ENCODE results near the gene AMH. TPM values are rescaled to one million over a fixed set of nuclear protein-coding genes. Genes with fewer than 3 reads are reported as not detected.
"Not testable (repeated sequence)": the region's sequence is repeated elsewhere in the genome, so short reads cannot be mapped to it uniquely, and the experiment has no call there.

Gene AMH
- total RNA-seq, 2 donors from 2014 or later = 0.46 to 160 TPM

- Histone ChIP-seq H3K4me1 (replicated peaks) (peaks cover 5% of the 10 kb centered on the region), H3K9me3 (no peaks in the 10 kb centered on the region), H3K4me3 (no peak overlapping the region)
Measured at GRCh38 chr19:2280633-2281264, 31.6 kb downstream of the AMH start.

GRCh38 chr19:2281265-2282061 lies 32.3 kb downstream of the AMH start:
- intact Hi-C loops (cut with DNase I) = not testable (repeated sequence)
- H3K27ac ChIP-seq = peak overlapping the region in 1 of 2 donors; percentile 20

More at GRCh38 chr19:2280633-2281264, 31.6 kb downstream of the AMH start:
- Histone ChIP-seq H3K27me3 (replicated peaks; ENCODE audit: insufficient read depth) (no peaks in the 10 kb centered on the region), H3K36me3 (no peaks in the 10 kb centered on the region), H3K27ac (no peak overlapping the region)
- no peak for TF ChIP-seq POLR2A (IDR thresholded peaks at IDR 0.05)
- no peak for TF ChIP-seq POLR2AphosphoS5 (IDR thresholded peaks at IDR 0.05)
- TF ChIP-seq CTCF (IDR thresholded peaks at IDR 0.05) = no peak
- 75% methylated on average over 26 of the region's 26 CpGs for WGBS
- no peak for DNase-seq (ENCODE audit: low spot score)
- intact Hi-C loops (cut with DNase I) = no loop called here

GRCh38 chr19:2282062-2282861 lies 33.1 kb downstream of the AMH start, which contains the start of gene PEAK3:
Gene PEAK3, minus strand, starts transcription at chr19:2282175. Its CDS starts 1,244 bp downstream, at chr19:2280931.
- TF ChIP-seq POLR2AphosphoS5 (IDR thresholded peaks at IDR 0.05) = no peak
- TF ChIP-seq CTCF (IDR thresholded peaks at IDR 0.05) = no peak
- TF ChIP-seq POLR2A (IDR thresholded peaks at IDR 0.05) = no peak
- no peaks in the 10 kb centered on the region for H3K36me3 ChIP-seq
- intact Hi-C loops (cut with DNase I) = no loop called here
- peaks cover 5% of the 10 kb centered on the region for H3K4me1 ChIP-seq (replicated peaks)
- H3K4me3 ChIP-seq = peak within 1 kb of the TSS in 1 of 2 donors; percentile 22
- WGBS = 16% methylated on average over 40 of the region's 41 CpGs
- H3K27ac ChIP-seq = peak within 1 kb of the TSS in 1 of 2 donors; percentile 20
- DNase-seq (ENCODE audit: low spot score) = peak; percentile 31
- H3K27me3 ChIP-seq (replicated peaks; ENCODE audit: insufficient read depth) = no peaks in the 10 kb centered on the region
- H3K9me3 ChIP-seq = no peaks in the 10 kb centered on the region

More at GRCh38 chr19:2281265-2282061, 32.3 kb downstream of the AMH start:
- H3K36me3 ChIP-seq; DNase-seq (ENCODE audit: low spot score); H3K9me3 ChIP-seq; H3K27me3 ChIP-seq (replicated peaks; ENCODE audit: insufficient read depth); H3K4me1 ChIP-seq (replicated peaks): not testable (repeated sequence)
- 30% methylated on average over 15 of the region's 16 CpGs for WGBS
- peak overlapping the region in 1 of 2 donors; percentile 22 for H3K4me3 ChIP-seq

- intact Hi-C loops (cut with DNase I) = no loop called here
- Histone ChIP-seq H3K27me3 (replicated peaks; ENCODE audit: insufficient read depth) (no peaks in the 10 kb centered on the region), H3K9me3 (no peaks in the 10 kb centered on the region), H3K27ac (no peak overlapping the region), H3K4me3 (no peak overlapping the region), H3K4me1 (replicated peaks) (peaks cover 5% of the 10 kb centered on the region), H3K36me3 (no peaks in the 10 kb centered on the region)
- no peak for TF ChIP-seq CTCF (IDR thresholded peaks at IDR 0.05)
- no peak for TF ChIP-seq POLR2A (IDR thresholded peaks at IDR 0.05)
- no peak for TF ChIP-seq POLR2AphosphoS5 (IDR thresholded peaks at IDR 0.05)
- no peak for DNase-seq (ENCODE audit: low spot score)
- 73% methylated on average over 11 of the region's 11 CpGs for WGBS
Measured at GRCh38 chr19:2282862-2283237, 33.7 kb downstream of the AMH start.
